SK-N-DZ (cell line): ENCODE results near the gene DUOX1. TPM values are rescaled to one million over a fixed set of nuclear protein-coding genes. Genes with fewer than 3 reads are reported as not detected.
A peak's percentile ranks its signal among the peaks of the same experiment; 100 is the strongest.
"Not testable (repeated sequence)": the region's sequence is repeated elsewhere in the genome, so short reads cannot be mapped to it uniquely, and the experiment has no call there.

Experiments used
- DNase-seq: peaks from one replicate; pipeline ENCODE4 v3.0.0-alpha.2; 2015; ENCODE audit warnings: low spot score
- polyA plus RNA-seq, 2 experiments: library from polyadenylated mRNA; depleted of rRNA; stranded (reverse); fragments of >200 nt; gene quantifications; 2 replicates each; pipeline ENCODE4 v1.2.3, GENCODE V29; 2014

Gene DUOX1
- 0.10 TPM in 1 of 2 replicates, not detected in the other for polyA plus RNA-seq (2014; cell fraction: cytosol; rRNA removed)
- polyA plus RNA-seq (2014; cell fraction: nucleus; rRNA removed) = 0.09 and 0.30 TPM in 2 replicates

GRCh38 chr15:45129651-45130129 lies at the start of gene DUOX1, which contains the start of gene DUOXA1:
DUOX1 (plus strand) TSS chr15:45129994; CDS start chr15:45131967, 1,973 bp downstream.
DUOXA1 (minus strand) TSS chr15:45129879; CDS start chr15:45123014, 6,865 bp downstream.
- no peak for DNase-seq

GRCh38 chr15:45080593-45080992 lies 49.2 kb upstream of the DUOX1 start:
- DNase-seq = not testable (repeated sequence)

GRCh38 chr15:45082412-45082811 lies 47.4 kb upstream of the DUOX1 start:
- DNase-seq = not testable (repeated sequence)

GRCh38 chr15:45083223-45083622 lies 46.6 kb upstream of the DUOX1 start:
- no peak for DNase-seq

- no peak for DNase-seq
Measured at GRCh38 chr15:45084163-45084562, 45.6 kb upstream of the DUOX1 start.

- no peak for DNase-seq
Measured at GRCh38 chr15:45087513-45087912, 42.3 kb upstream of the DUOX1 start.

GRCh38 chr15:45088801-45089711 lies 40.7 kb upstream of the DUOX1 start:
- peak; percentile 57 for DNase-seq

- DNase-seq = no peak
Measured at GRCh38 chr15:45089712-45090373, 40.0 kb upstream of the DUOX1 start.

DNA sequence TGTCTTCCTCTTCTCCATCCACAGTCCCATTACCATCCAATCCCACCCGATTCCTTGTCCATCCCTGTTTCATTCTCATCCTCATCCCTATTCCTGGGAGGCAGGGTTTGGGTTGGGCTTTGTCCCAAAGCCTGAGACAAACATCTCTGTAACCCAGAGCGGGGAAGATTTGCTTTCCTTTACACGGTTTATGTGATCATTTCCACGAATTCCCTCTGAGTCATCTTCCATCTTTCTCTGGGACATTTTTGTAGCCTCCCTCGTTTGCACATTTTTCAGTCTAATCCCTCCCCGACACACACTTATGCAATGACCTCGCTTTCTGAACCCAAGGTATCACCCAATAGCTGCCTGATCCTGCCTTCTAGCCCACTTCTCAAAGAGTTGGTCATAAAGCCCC lies 38.6 kb upstream of the DUOX1 start:
- no peak for DNase-seq

DNA sequence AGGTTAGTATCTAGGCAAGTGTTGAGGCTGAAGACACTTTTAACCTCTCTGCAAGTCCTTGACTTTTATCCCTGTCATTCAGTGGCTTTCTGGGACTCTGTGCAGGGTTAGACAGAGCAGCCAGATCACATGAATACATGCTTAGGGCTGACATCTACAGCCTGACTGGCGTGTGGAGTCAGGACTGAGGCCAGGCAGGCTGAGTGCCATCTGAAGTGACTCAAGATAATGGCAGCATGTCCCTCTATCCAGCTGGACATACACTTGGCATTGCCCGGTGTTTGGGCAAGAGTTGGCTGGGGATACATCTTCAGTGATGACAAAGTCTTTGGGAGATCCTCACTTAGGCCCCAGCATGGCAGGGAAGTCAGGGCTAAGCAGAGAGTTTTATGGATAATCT lies 38.2 kb upstream of the DUOX1 start:
- DNase-seq = no peak

- no peak for DNase-seq
Measured at GRCh38 chr15:45093013-45093412, 36.8 kb upstream of the DUOX1 start.

GRCh38 chr15:45093622-45094357 lies 36.0 kb upstream of the DUOX1 start:
- DNase-seq = no peak

- no peak for DNase-seq
Measured at GRCh38 chr15:45094358-45094730, 35.5 kb upstream of the DUOX1 start.

GRCh38 chr15:45095661-45096060 lies 34.1 kb upstream of the DUOX1 start:
- DNase-seq = no peak

DNA sequence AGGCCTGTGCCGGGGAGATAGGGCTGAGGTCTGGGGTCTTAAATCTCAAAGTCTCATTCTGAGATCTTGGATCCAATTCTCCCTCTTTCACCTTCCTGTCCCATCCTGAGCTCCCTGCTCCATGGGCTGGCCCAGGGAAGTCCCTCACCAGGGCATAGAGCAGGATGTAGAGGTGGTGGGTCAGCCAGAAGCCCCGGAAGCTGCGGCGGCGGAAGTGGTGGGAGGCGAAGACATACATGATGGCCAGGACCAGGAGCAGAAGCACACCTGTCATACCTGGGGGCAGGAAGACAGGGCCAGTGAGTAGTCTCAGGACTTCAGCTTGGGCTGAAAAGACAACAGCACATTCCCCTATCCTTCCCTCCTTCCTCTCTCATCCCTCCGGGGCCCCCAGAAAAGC lies 32.3 kb upstream of the DUOX1 start:
- no peak for DNase-seq

DNA sequence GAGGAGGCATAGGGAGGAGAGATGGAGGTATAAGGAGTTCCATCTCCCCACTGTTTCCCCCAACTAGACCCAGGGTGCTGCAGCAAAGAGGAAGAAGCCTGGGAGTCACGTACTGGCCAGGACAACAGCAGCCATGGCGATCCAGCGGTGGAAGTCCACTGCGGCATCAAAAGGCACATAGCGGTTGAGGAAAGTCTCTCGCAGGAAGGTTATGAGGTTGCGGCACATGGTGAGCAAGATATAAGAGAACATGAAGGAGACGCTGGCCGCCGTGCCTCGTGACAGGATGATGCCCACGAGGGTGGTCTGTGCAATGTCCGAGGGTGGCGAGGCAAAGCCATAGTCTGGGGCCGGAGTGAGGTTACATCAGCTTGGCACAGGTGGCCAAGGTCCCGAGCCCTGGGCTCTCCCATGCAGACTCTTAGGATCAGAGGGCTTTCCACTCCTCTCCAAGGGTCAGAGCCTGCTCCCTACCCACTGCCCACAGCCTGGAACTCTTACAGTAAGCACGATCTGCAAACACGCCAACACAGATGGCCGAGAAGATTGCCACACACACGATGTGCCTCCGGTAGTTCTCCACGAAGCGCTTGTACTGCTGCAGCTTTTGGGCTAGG lies 30.1 kb upstream of the DUOX1 start:
- no peak for DNase-seq

GRCh38 chr15:45100884-45101625 lies 28.7 kb upstream of the DUOX1 start:
- no peak for DNase-seq

GRCh38 chr15:45101749-45102148 lies 28.0 kb upstream of the DUOX1 start:
- DNase-seq = no peak

DNA sequence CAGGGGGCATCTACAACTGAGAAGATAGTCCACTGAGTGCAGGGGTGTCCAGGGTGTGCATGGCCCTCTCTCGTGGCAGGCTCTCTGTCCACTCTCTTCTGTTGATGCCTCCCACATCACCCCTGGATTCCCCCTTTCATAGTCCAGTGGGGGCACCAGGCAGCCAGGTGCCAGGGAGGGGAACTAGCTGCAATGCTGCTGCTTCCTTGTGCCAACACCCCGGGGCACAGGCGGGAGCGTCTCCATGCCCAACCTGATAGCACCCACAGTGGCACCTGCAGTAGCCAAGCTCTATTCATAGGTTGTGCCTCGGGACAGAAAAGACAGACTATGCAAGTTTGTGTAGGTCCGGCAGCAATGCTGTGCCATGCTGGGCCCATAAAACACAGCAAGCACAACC lies 27.6 kb upstream of the DUOX1 start:
- DNase-seq = no peak

DNA sequence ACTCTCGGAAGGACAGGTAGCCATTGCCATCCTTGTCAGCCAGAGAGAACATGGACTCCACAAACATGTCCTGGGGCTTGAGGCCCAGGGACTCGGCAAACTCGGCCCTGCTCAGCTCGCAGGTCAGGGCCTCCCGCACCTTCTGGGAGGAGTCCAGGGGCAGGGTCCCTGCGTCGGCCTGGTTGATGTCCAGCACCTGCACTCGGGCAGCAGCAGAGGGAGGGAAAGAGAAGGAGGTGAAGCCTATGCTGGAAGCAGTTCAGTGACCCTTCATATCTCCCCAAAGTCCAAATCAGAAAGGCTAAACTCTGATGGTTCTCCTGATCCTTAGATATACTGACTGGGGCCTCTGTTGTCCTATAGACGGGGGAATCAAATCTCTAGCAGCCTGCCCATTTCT lies 25.6 kb upstream of the DUOX1 start:
- not testable (repeated sequence) for DNase-seq

DNA sequence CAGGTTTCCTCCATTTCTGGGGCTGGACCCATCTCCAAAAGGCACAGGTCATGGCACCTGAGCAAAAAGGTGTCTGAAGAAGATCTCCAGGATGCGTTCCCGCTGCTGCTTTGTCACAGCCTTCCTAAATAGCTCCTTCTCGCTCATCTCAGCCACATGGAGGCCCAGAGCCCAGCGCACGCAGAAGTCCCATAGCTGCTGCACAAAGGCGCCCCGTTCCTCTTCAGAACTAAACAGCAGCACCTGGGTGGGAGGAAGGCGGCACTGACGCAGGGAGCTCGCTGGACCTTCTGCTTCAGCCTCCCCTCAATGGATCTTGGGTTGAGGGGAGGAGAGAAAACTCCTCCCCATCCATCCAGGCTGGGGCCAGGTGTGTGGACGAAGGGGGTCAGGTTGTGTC lies 24.2 kb upstream of the DUOX1 start:
- DNase-seq = no peak
